Sigmoid colon (tissue), 7 donors: Measurements from ENCODE around the gene POLR1B. TPM values are rescaled to one million over a fixed set of nuclear protein-coding genes. Genes with fewer than 3 reads are reported as not detected.

Experiments used
- DNase-seq: peaks from one replicate; pipeline ENCODE4 v3.0.0-alpha.2; 2019
- H3K27ac ChIP-seq, 4 donors: fragments of 200-600 bp; sonication (generic); one replicate each; pipeline ENCODE4 v1.5.1; 2016 to 2019; ENCODE audit warnings: mild to moderate bottlenecking in 1 of 4
- H3K27me3 ChIP-seq, 3 donors: fragments of 200-600 bp; sonication (generic); one replicate each; pipeline ENCODE4 v1.5.1; 2019; ENCODE audit warnings: mild to moderate bottlenecking in 1 of 3
- H3K36me3 ChIP-seq, 4 donors: fragments of 200-600 bp; sonication (generic); one replicate each; pipeline ENCODE4 v1.5.1; 2016 to 2019
- H3K4me1 ChIP-seq, 4 donors: fragments of 200-600 bp; sonication (generic); one replicate each; pipeline ENCODE4 v1.5.1; 2017 to 2019
- H3K4me3 ChIP-seq, 4 donors: fragments of 200-600 bp; sonication (generic); one replicate each; pipeline ENCODE4 v1.5.1; 2017 to 2019; ENCODE audit warnings: mild to moderate bottlenecking in 2 of 4, moderate library complexity in 1 of 4
- H3K9me3 ChIP-seq, 4 donors: fragments of 200-600 bp in 3 of 4; sonication (generic) in 3 of 4; one replicate each; pipeline versions ENCODE4 v1.5.1 to v1.6.1; 2013 to 2019
- EP300 ChIP-seq, 4 donors: sonication (generic); formaldehyde crosslinking; IDR thresholded peaks; one replicate each; pipeline ENCODE4 v1.6.1; 2017; ENCODE audit warnings: antibody characterized with exemption in 4 of 4
- POLR2A ChIP-seq, 2 donors: fragments of 450-650 bp; IDR thresholded peaks; one replicate each; pipeline ENCODE4 v1.6.1; 2016; ENCODE audit warnings: antibody characterized with exemption in 2 of 2, mild to moderate bottlenecking in 2 of 2, moderate library complexity in 2 of 2
- POLR2AphosphoS5 ChIP-seq, 4 donors: sonication (generic); formaldehyde crosslinking; IDR thresholded peaks; one replicate each; pipeline ENCODE4 v1.6.1; 2017; ENCODE audit warnings: antibody characterized with exemption in 4 of 4
- WGBS, 2 donors: extraction: QIAGEN DNeasy Blood & Tissue Kit; methylation state at CpG; one replicate each; pipeline ENCODE4 v1.1.7; 2013; 5-methylcytosine and 5-hydroxymethylcytosine counted together
- intact Hi-C: fragments of 100-400 bp; cut with DNase I; formaldehyde crosslinking; loops from one replicate; pipeline ENCODE4 v1.15.1; 2023
- polyA plus RNA-seq, 3 donors: library from polyadenylated mRNA; stranded (reverse); fragments of 200-250 nt; gene quantifications; one replicate each; pipeline ENCODE4 v1.2.3, GENCODE V29; 2013
- total RNA-seq, 4 donors: library from RNA; depleted of rRNA; stranded (reverse); fragments of >200 nt; gene quantifications; one replicate each; pipeline ENCODE4 v1.1.0, GENCODE V29; 2016
- TF ChIP-seq, protein P1 (sequence below), 4 experiments: fragments of 450-650 bp in 3 of 4; fragments of 200-600 bp in 1 of 4; IDR thresholded peaks; one replicate each; pipeline ENCODE4 v1.5.1; 2016 to 2019; ENCODE audit warnings: antibody characterized with exemption in 4 of 4, mild to moderate bottlenecking in 3 of 4, moderate library complexity in 2 of 4
- donor health status: healthy with polysubstance abuse.
- donor health status: Bipolar disorder and iron deficiency.
- donor health status: healthy.

POLR1B gene
- total and polyA plus RNA-seq, 7 donors: 3.6 to 8.9 (median 7.8) TPM

GRCh38 chr2:112584134-112584890 is 42.0 kb downstream of the POLR1B start, which contains the start of gene CHCHD5:
CHCHD5 (plus strand) TSS chr2:112584609; CDS start chr2:112584648, 39 bp downstream.
- peak; percentile 98 for DNase-seq
- H3K4me3 ChIP-seq: peak within 1 kb of the TSS; percentile 62 to 69 (median 66)
- intact Hi-C loops: loop anchor here (1.0 to 5.0 kb wide), 3 partner anchors 61 to 527 kb away; partner anchors contain the start of genes SLC20A1, TMEM87B and ZC3H8
- no peaks in the 10 kb centered on the region for H3K27me3 ChIP-seq
- TF ChIP-seq, protein P1, sequence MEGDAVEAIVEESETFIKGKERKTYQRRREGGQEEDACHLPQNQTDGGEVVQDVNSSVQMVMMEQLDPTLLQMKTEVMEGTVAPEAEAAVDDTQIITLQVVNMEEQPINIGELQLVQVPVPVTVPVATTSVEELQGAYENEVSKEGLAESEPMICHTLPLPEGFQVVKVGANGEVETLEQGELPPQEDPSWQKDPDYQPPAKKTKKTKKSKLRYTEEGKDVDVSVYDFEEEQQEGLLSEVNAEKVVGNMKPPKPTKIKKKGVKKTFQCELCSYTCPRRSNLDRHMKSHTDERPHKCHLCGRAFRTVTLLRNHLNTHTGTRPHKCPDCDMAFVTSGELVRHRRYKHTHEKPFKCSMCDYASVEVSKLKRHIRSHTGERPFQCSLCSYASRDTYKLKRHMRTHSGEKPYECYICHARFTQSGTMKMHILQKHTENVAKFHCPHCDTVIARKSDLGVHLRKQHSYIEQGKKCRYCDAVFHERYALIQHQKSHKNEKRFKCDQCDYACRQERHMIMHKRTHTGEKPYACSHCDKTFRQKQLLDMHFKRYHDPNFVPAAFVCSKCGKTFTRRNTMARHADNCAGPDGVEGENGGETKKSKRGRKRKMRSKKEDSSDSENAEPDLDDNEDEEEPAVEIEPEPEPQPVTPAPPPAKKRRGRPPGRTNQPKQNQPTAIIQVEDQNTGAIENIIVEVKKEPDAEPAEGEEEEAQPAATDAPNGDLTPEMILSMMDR (IDR thresholded peaks at IDR 0.05): peak in 2 of 4 experiments; percentile 17 to 27
- TF ChIP-seq POLR2A (IDR thresholded peaks at IDR 0.05) (peak; percentile 18 to 36), EP300 (IDR thresholded peaks at IDR 0.05) (peak in 2 of 4 donors; percentile 15 to 16), POLR2AphosphoS5 (IDR thresholded peaks at IDR 0.05) (peak; percentile 60 to 87 (median 76))
- 1 to 2% methylated on average over 54 of the region's 54 CpGs for WGBS, 2 donors
- H3K36me3 ChIP-seq: peaks cover 0 to 24% (median 0%) of the 10 kb centered on the region in 4 donors
- H3K4me1 ChIP-seq: peaks cover 0 to 25% (median 18%) of the 10 kb centered on the region in 4 donors
- H3K9me3 ChIP-seq: no peaks in the 10 kb centered on the region
- peak within 1 kb of the TSS; percentile 85 to 94 (median 93) for H3K27ac ChIP-seq

DNA sequence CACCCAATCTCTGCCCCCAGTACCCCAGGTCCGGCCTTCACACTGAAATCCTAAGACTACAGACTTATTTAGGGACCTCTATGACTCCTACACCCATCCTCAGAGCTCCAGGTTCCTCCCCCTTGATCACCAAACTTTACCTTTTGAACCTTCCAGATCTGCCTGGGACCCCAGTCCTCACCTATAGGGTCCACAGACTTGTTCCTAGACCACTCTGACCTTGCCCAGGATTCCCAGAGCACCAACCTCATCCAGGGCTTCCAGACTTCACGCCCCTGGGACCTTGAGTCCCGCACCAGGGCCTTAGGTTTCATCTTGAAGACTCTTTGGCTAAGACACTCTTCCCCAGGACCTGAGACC is 42.6 kb downstream of the POLR1B start:
- H3K4me3 ChIP-seq: peak overlapping the region; percentile 62 to 69 (median 66)
- intact Hi-C loops: loop anchor here (1.0 to 5.0 kb wide), 3 partner anchors 60 to 528 kb away; partner anchors contain the start of genes SLC20A1, TMEM87B and ZC3H8
- WGBS, 2 donors: 65 to 66% methylated on average over 3 of the region's 3 CpGs
- no peak for TF ChIP-seq POLR2A (IDR thresholded peaks at IDR 0.05)
- TF ChIP-seq POLR2AphosphoS5 (IDR thresholded peaks at IDR 0.05): no peak
- TF ChIP-seq EP300 (IDR thresholded peaks at IDR 0.05): no peak
- TF ChIP-seq, protein P1 (IDR thresholded peaks at IDR 0.05): no peak
- H3K27me3 ChIP-seq: no peaks in the 10 kb centered on the region
- no peak for DNase-seq
- H3K4me1 ChIP-seq: peaks cover 0 to 25% (median 18%) of the 10 kb centered on the region in 4 donors
- no peaks in the 10 kb centered on the region for H3K9me3 ChIP-seq
- H3K36me3 ChIP-seq: peaks cover 0 to 24% (median 0%) of the 10 kb centered on the region in 4 donors
- peak overlapping the region; percentile 85 to 94 (median 93) for H3K27ac ChIP-seq

- no peak for DNase-seq
- Histone ChIP-seq H3K9me3 (no peaks in the 10 kb centered on the region), H3K27ac (peak overlapping the region; percentile 85 to 94 (median 93)), H3K4me1 (peaks cover 0 to 25% (median 18%) of the 10 kb centered on the region in 4 donors), H3K27me3 (no peaks in the 10 kb centered on the region), H3K36me3 (peaks cover 0 to 24% (median 0%) of the 10 kb centered on the region in 4 donors), H3K4me3 (peak overlapping the region in 3 of 4 donors; percentile 62 to 69 (median 68))
- TF ChIP-seq, protein P1 (IDR thresholded peaks at IDR 0.05): no peak
- TF ChIP-seq POLR2AphosphoS5 (IDR thresholded peaks at IDR 0.05): no peak
- no peak for TF ChIP-seq POLR2A (IDR thresholded peaks at IDR 0.05)
- no peak for TF ChIP-seq EP300 (IDR thresholded peaks at IDR 0.05)
- intact Hi-C loops: no loop called here
- 98 to 100% methylated on average over 3 of the region's 3 CpGs for WGBS, 2 donors
Measured at GRCh38 chr2:112585400-112585799, 43.1 kb downstream of the POLR1B start.

GRCh38 chr2:112585873-112586464 is 43.7 kb downstream of the POLR1B start:
- H3K9me3 ChIP-seq: no peaks in the 10 kb centered on the region
- peaks cover 0 to 24% (median 0%) of the 10 kb centered on the region in 4 donors for H3K36me3 ChIP-seq
- H3K4me3 ChIP-seq: no peak overlapping the region
- TF ChIP-seq, protein P1 (IDR thresholded peaks at IDR 0.05): no peak
- TF ChIP-seq POLR2AphosphoS5 (IDR thresholded peaks at IDR 0.05): no peak
- TF ChIP-seq EP300 (IDR thresholded peaks at IDR 0.05): no peak
- TF ChIP-seq POLR2A (IDR thresholded peaks at IDR 0.05): no peak
- DNase-seq: no peak
- 98% methylated on average over 18 of the region's 18 CpGs for WGBS, 2 donors
- intact Hi-C loops: no loop called here
- peaks cover 0 to 25% (median 18%) of the 10 kb centered on the region in 4 donors for H3K4me1 ChIP-seq
- no peak overlapping the region for H3K27ac ChIP-seq
- H3K27me3 ChIP-seq: no peaks in the 10 kb centered on the region
